Hepatocyte (in vitro differentiated cells): ENCODE data around the gene PRKRA.

Source experiments
- EZH2phosphoT487 ChIP-seq: fragments of 200-600 bp; sonication (generic); IDR thresholded peaks from one replicate; pipeline ENCODE4 v1.6.1; 2018; ENCODE audit warnings: antibody characterized with exemption, mild to moderate bottlenecking, low read depth, moderate library complexity; ENCODE audit not compliant: unreplicated experiment, severe bottlenecking
- TF ChIP-seq, protein P1 (sequence below): fragments of 200-600 bp; sonication (generic); IDR thresholded peaks from 2 replicates; pipeline ENCODE4 v1.5.1; 2016; ENCODE audit warnings: antibody characterized with exemption, mild to moderate bottlenecking; ENCODE audit not compliant: poor library complexity

DNA sequence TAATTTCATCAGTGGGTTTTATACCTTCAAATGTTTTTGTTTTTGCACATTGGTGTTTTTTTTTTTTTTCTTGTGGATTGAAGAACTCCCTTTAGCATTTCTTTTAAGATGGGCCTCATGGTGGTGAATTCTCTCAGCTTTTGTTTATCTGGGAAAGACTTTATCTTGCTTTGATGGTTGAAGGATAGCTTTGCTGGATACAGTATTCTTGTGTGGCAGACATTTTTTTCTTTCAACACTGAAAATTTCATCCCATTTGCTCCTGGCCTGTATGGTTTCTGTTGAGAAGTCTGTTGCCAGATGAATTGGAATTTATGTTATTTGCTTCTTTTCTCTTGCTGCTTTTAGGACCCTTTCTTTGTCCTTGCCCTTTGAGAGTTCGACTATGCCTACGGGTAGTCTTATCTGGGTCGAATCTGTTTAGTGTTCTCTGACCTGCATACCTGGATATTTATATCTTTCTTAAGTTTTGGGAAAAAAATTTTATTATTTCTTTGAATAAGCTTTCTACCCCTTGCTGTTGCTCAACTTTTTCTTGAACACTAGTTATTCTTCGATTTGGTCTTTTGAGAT lies 25.6 kb downstream of the PRKRA start:
- TF ChIP-seq, protein P1, sequence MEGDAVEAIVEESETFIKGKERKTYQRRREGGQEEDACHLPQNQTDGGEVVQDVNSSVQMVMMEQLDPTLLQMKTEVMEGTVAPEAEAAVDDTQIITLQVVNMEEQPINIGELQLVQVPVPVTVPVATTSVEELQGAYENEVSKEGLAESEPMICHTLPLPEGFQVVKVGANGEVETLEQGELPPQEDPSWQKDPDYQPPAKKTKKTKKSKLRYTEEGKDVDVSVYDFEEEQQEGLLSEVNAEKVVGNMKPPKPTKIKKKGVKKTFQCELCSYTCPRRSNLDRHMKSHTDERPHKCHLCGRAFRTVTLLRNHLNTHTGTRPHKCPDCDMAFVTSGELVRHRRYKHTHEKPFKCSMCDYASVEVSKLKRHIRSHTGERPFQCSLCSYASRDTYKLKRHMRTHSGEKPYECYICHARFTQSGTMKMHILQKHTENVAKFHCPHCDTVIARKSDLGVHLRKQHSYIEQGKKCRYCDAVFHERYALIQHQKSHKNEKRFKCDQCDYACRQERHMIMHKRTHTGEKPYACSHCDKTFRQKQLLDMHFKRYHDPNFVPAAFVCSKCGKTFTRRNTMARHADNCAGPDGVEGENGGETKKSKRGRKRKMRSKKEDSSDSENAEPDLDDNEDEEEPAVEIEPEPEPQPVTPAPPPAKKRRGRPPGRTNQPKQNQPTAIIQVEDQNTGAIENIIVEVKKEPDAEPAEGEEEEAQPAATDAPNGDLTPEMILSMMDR: no peak
- no peak for TF ChIP-seq EZH2phosphoT487
